Activated T-cell treated with anti-CD3 and anti-CD28 coated beads for 48 hours (primary cell): Measurements from ENCODE around the gene OR52K2.
"Not testable (repeated sequence)": the region's sequence is repeated elsewhere in the genome, so short reads cannot be mapped to it uniquely, and the experiment has no call there.

Experiments
- DNase-seq: peaks from one replicate; pipeline ENCODE4 v3.0.0-alpha.2; 2020; ENCODE audit warnings: low read depth

The OR52K2 gene

DNA sequence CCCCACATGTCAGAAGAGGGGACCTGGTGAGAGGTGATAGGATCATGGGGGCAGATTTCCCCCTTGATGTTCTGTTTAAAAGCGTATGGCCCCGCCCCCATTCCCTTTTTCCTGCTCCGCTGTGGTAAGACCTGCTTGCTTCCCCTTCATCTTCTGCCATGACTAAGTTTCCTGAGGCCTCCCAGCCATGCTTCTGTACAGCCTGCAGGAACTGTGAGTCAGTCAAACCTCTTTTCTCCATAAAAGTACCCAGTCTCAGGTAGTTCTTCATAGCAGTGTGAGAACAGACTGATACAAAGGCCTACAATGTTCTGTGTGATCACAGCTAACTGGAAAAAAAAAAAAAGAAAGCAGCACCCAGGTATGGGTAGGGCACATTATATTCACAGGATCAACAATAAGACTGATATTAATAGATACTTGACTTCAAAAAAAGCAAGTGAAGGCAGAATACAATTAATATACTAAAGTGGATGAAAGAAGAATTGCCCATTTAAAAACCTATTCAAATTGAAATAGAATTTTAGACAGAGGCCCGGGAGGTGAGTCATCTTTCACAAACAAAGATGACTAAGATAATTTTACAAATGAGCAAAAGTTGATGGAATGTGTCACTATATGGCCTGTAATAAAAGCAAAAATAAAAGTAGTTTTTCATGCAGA lies 31.6 kb downstream of the OR52K2 start:
- no peak for DNase-seq

DNA sequence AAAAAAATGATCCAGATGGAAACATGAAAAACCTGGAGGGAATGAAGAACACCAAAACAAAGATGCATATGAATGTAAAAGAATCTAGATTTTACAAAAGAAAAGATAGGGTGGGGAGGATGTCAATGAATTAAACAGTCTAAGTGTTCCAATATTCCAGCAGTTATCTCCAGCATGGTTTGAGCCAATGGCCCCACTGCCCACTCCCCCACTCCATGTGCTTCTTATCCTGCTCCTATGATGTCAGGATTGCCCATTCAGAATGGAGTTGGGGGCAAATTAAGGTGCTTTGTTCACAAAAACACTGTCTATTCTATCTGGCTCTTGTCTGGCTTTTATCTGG lies 32.1 kb downstream of the OR52K2 start:
- no peak for DNase-seq

- DNase-seq: no peak
Measured at GRCh38 chr11:4482445-4482844, 33.4 kb downstream of the OR52K2 start, which contains the start of gene OR52K1. OR52K1 (plus strand) TSS chr11:4482646; CDS start chr11:4488901, 6,255 bp downstream.

DNA sequence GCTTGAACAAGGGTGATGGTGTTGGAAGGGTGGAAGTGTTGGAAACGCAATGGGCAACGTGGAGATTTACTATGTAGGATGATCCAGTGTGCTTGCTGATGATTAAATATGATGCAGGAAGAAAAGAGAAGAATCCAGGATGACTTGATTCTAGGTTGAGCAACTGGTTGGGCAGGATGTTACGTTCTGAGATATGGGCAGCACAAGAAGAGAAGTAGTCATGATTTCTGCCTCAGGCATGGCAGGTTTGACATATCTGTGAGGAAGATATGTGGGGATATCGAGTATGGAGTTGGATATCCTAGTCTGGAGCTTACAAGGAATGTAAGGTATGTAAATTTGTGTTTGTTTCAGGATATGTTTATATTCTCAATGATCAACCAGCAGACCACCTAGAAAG lies 35.2 kb downstream of the OR52K2 start:
- DNase-seq: no peak

- DNase-seq: not testable (repeated sequence)
Measured at GRCh38 chr11:4491405-4491804, 42.3 kb downstream of the OR52K2 start.

- no peak for DNase-seq
Measured at GRCh38 chr11:4491878-4492606, 42.9 kb downstream of the OR52K2 start.

- no peak for DNase-seq
Measured at GRCh38 chr11:4493480-4493818, 44.4 kb downstream of the OR52K2 start.

DNA sequence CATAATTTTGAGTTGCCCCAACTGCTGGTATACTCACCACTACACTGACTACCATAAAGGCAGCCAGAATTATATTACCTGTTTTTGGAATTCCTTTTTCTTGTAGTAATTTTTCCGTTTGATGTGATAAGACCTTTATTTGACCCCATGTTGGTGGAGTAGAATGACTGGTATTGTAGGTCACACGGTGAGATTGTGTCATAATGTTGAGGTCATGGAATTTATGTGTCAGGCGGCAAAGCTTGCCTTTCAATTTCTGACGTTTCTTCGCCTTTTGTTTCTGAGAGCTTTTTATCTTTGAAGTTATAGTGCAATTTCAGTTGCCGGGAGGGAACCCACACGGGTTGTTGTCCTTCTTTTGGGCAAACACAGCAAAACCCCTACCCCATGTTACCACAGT lies 46.4 kb downstream of the OR52K2 start:
- DNase-seq: no peak

- no peak for DNase-seq
Measured at GRCh38 chr11:4495986-4496385, 46.9 kb downstream of the OR52K2 start.

DNA sequence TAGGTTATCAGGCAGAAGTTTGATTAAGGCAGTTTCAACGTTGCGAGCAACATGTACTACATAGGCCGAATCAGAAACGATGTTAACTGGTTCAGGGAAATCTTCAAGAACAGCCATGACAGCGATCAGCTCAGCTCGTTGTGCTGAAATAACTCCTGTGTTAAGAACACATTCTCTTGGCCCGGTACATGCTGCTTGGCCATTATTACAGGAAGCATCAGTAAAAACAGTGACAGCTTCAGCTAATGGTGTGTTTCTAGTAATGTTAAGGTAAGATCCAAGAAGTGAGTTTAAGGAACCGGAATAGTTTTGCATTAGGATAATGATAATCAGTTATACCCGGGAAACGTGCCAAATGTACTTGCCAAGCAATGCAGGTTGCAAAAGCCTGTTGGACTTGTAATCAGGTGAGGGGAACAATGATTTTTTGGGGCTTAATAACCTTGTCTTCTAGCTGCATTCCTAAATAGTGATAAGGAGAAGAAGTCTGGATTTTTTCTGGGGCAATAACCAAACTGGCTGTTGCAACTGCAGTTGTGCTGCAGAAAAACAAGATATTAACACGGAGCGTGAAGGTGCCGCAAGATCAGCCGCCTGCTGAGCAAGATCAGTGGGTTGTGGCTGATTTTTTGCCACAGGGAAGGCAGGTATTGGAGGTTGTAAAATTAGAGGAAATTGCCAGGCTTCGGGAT lies 47.6 kb downstream of the OR52K2 start:
- no peak for DNase-seq
